HL-60 (cell line): ENCODE results near the gene DIAPH3.

ENCODE experiments used
- GABPA ChIP-seq: IDR thresholded peaks from 2 replicates; pipeline ENCODE4 v1.6.1; 2012; ENCODE audit warnings: low read depth
- POLR2AphosphoS5 ChIP-seq: IDR thresholded peaks from 2 replicates; pipeline ENCODE4 v1.6.1; 2012; ENCODE audit warnings: low read depth

DNA sequence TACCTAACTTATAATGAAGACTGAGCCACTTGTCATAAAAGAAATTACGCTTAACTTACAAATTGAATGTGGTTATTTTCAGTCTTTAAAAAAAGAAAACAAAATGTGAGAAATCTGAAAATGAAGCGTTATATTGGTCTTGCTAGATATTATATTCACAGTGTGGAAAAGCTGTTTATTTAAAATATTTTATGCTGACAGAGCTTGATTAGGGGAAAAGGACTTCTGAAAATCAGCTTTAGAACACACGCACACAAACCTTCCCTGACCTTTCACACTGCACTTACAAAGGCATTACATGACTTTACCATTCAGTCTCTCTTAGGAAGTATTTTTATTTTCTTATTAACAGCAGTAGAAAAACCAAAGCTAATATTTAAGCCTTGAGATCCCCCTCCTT lies 461.5 kb downstream of the DIAPH3 start:
- no peak for TF ChIP-seq GABPA
- no peak for TF ChIP-seq POLR2AphosphoS5
